HUDEP-2 (cell line): ENCODE measurements around the gene BRI3BP.
"Not testable (repeated sequence)": the region's sequence is repeated elsewhere in the genome, so short reads cannot be mapped to it uniquely, and the experiment has no call there.

Source experiments
- DNase-seq, 76 experiments: peaks; one replicate each; lab custom pipeline; 2025; ENCODE audit not compliant: unreplicated experiment in 76 of 76; lab: John Stamatoyannopoulos, UW

The BRI3BP gene

DNA sequence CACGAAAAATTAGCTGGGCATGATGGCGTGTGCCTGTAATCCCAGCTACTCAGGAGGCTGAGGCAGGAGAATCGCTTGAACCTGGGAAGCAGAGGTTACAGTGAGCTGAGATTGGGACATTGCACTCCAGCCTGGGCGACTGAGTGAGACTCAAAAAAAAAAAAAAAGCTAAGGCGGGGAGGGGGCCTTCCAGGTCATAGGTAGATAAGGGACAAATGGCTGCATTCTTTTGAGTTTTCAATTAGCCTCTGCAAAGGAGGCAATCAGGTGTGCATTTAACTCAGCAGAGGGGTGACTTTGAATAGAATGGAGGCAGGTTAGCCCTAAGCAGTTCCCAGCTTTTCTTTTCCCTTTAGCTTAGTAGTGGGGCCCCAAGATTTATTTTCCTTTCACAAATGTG lies 71.0 kb downstream of the BRI3BP start:
- no peak for DNase-seq

DNA sequence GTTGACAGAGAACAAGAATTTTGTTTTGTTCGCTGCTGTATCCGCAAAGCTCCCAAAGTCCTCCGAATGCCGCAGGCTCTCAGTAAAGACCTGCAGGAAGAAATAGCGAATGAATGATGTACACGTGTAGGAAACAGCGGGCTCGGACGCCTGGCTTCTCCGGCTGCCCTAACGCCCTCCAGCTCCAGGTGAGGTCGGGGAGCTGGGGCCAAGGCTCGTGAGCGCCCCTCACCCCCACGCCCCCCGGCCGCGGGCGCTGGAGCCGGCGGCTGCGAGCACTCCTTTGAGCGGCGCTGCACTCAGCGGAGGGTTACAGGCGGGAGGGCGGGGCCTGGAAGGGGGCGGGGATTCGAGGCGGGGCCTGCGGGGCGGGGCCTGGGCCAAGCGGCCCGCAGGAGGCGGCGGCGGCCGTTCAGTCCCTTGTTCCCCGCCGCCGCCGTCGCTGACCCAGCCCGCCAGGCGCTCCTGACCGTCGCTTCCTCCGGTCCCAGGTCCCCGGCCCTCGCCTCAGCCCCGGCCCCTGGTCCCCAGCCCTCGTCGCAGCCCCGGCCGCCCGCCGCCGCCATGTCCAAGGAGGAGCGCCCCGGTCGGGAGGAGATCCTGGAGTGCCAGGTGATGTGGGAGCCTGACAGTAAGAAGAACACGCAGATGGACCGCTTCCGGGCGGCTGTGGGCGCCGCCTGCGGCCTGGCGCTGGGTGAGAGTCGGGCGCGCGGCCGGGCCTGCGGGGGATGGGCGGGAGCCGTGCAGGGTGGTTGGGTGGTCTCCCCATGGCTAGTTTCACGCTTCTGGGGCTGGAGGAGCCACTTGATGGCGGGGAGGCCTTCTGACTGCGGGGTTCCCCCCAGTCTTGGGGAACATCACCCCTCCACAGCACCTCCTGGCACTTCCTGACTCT lies 71.8 kb downstream of the BRI3BP start, which contains the start of gene AACS:
Gene AACS, plus strand, starts transcription at position 415 of the 898 bp plus-strand sequence. Its CDS starts 150 bp downstream, at position 565.
- DNase-seq = peak in 67 of 76 experiments; percentile 4 to 80 (median 57)

DNA sequence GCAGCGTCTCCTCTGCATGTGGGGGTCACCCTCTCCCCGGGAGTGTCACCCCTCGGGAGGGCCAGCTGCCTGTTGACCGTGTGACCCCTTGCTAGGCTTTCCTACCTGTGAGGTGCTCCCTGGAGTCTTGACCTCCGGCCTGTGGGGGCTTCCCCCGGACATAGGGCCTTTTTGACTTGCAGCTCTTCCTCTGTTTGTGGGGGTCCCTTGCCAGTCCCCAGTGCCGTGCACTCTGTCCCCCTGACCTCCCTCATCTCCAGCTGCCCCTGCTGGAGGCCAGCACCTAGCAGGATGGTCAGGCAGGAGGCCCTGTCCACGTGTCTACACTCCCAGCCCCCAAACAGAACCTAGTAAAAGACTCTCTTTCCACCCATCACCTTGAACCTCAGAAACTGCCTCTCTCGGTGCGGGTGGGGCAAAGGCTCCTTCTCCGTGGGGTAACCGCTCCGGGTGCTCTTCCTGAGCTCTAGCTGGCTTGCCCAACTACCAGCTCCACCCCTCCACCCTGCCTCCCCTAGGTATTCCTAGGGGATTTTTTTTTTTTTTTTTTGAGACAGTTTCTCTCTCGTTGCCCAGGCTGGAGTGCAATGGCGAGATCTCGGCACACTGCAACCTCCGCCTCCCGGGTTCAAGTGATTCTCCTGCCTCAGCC lies 72.6 kb downstream of the BRI3BP start:
- DNase-seq = no peak

DNA sequence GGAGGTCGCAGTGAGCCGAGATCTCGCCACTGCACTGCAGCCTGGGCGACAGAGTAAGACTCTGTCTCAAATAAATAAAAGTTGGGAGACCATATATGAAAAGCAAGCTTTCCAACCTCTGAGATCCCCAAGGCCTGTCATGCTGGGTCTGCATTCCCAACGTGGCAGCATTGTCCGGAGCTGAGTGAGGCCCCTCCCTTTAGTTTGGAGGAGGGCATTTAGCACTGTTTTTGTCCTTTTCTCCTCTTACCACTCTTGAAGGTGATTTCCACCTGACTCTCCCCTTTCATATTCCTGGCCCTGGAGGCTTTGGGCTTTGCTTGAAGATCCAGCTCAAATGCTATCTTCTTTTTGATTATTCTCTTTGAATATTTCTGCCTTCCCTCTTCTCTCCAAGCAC lies 74.9 kb downstream of the BRI3BP start:
- DNase-seq = no peak

DNA sequence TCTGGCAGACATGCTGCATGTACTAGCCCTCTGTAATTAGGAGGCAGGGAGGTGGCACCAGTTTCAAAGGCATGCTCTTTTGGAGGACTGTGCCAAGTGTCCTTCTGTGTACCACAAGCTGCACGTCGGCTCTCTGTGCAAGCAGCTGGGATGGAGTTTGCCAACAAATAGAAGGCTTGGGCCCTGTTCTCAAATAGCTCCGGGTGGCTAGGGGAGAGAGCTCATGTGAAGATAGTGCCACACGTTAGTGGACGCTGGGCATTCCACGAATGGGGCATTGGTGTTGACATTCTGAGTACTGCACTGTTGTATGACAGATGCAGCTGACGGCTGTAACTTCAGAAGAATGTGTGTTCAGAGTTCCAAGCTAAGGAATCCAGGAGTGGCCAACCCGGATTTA lies 76.2 kb downstream of the BRI3BP start:
- DNase-seq = no peak

DNA sequence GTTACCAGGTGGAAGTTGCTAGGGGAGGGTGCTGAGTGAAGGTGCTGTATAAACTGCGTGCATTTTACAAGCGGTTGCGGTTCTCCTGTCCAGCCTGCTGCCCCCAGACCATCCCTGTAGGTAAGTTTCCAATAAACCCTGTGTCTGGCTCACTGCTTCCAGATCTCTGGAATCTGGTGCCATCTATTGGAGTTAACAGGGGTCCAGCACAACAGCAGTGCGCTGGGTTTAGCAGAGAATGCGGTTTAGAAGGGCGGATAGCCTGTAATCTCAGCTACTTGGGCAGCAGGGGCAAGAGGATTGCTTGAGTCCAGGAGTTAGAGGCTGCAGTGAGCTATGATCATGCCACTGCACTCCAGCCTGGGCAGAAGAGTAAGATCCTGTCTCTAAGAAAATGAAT lies 76.7 kb downstream of the BRI3BP start:
- no peak for DNase-seq

DNA sequence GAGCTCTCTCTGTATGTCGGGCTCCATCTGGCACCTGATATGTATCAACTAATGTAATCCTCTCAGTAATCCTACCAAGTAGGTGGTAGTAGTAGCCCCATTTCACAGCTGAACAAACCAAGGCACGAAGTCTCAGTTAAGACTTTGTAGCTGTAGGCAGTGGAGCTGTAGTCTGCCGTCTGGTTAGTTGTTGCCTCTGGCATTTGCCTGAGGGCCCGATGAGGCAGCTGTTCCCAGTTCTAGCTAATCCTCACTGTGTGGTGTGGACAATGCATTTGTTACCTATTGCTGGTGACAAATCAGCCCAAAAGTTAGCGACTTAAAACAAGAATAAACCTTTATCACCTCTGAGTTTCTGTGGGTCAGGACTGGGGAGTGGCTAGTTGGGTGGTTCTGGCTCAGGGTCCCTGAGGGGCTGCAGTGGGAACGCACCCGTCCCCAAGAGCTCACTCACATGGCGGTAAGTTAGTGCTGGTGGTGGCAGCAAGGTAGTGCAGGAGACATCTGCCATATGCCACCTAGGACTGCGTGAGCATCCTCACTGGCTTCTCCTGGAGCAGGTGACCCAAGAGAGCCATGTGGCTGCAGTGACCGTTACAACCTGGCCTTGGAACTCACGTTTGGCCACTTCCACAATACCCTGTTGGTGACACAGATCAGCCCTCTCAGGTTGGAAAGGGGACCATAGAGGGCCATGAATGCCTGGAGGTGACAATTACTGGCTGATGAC lies 77.4 kb downstream of the BRI3BP start:
- DNase-seq = no peak

DNA sequence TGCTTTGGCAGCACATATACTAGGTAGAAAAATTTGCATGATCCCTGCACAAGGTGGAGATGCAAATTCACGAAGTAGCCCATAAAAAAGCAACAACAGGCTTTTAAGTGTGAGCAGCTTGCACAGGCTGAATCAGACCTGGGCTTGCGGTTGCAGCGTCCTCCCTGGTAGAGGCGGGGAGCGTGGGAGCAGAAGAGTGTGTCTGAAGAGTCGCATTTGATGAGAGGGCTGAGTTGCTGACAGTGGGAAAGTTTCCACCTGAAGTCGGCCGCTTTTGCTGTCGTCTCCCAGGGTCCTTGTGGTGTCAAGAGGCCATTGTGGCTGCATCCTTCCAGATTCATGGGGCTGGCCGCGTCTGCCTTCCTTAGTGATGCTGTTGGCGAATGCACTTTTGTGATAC lies 78.0 kb downstream of the BRI3BP start:
- no peak for DNase-seq

DNA sequence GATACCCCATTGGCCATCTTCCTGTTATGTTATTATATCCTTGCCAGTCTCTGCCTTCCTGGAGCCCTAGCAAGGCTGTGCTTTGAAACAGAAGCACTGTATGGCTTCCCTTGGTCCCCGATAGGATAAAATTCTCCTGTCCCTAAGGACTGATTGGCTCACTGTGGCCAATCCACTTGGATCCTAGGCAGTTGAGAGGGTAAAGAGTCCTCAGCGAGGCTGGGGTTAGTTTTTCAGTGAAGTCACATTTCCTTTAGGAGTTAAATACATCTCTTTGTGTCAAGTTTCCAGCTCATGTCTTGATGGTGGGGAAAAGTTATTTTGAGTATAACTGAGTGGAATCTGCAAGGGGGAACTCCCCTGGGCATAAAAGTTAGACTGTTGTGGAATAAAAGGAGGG lies 79.1 kb downstream of the BRI3BP start:
- DNase-seq = no peak

DNA sequence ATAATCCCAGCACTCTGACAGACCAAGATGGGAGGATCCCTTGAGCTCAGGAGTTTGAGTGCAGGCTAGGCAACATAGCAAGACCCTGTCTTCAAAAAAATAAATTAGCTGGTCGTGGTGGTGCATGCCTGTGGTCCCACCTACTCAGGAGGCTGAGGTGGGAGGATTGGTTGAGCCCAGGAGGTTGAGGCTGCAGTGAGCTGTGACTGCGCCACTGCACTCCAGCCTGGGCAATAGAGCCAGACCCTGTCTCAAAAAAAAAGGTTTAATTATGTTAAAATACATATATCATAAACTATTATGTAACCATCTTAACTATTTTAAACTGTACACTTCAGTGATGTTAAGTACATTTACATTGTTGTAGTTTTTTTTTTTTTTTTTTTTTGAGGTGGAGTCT lies 80.8 kb downstream of the BRI3BP start:
- DNase-seq = not testable (repeated sequence)

DNA sequence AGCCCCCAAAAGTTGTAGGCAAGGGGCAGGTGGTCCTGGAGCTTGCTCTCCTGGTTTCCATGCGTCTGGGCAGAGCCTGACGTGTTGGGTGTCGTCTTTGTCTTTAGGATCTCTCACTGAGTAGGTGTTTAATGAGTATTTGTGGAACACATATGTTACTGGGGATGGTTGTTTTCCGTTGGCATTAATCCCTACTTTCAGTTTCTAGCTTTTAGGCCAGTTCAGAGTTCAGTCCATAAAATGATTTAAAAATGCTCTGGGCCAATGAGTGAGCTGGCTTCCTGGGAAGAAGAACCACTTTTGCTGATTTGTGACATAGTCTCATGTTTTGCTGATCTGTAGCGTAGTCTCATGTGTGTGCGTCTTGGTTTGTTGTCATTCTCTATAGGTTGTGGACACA lies 82.7 kb downstream of the BRI3BP start:
- no peak for DNase-seq

DNA sequence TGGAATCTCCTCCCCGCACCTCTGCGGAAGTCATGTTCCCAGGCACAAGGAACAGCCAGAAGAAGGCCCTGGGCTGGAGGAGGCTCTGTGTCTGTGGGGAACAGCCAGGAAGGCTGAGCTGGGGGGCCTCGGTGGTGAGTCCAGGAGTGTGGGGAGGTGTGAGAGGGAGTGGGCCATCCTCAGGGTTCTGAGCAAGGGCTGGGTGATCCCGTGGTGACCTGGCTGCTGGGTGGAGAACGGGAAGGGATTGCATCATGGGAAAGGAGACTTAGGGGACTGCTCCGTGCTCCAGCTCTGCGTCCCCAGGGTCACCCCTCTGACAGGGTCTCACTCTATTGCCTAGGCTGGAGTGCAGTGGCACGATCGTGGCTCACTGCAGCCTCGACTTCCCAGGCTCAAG lies 85.6 kb downstream of the BRI3BP start:
- DNase-seq = no peak

DNA sequence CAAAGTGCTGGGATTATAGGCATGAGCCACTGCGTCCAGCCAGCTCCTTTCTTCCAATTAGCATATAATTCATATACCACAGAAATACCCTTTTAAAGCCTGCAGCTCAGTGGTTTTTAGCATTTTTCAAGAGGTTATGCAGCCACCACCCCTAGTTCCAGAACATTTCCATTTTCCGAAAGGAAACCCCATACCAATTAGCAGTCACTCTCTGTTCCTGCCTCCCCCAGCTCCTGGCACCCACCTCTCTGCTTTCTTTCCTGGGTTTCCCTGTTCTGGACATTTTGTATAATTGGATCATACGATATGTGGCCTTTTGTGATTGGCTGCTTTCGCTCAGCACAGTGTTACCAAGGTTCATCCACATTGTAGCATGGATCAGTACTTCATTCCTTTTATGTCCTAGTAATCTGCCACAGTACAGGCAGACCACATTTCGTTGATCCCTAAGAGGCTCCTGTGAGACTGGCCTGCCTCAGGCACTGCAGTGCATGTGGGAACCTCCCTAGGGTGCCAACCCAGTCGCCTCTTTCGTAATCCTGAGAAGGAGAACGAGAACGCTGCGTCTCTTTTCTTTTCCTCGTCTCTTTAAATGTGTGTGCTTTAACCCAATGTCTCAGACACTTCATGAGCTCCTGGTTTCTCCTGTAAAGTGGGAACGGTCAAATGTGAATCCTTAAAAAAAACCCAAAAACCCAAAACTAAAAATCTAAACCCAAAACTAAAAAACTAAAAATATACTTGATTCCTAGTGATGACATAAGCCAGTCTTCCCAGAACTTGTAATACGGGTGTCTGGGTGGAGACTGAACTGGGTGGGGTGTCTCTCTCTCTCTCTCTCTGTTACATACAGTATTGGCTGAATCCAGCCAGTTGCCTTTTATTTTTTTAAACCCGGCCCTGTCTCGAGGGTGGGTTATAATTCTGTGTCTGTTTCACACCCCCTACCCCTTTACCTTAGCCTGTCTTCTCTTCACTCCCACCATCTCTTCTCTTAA lies 86.5 kb downstream of the BRI3BP start:
- DNase-seq = peak in 4 of 76 experiments; percentile 7 to 27 (median 16)
